PFSK-1 (cell line): ENCODE data around the gene APLP1.

Experiments
- FOXP2 ChIP-seq: optimal IDR thresholded peaks from 2 replicates; pipeline ENCODE3; 2011; ENCODE audit warnings: borderline replicate concordance, control low read depth, inconsistent platforms; ENCODE audit not compliant: insufficient read depth; ENCODE audit errors: extremely low read length, extremely low read depth
- POLR2AphosphoS5 ChIP-seq: IDR thresholded peaks from 2 replicates; pipeline ENCODE4 v1.6.1; 2012; ENCODE audit warnings: low read depth, mild to moderate bottlenecking, control low read depth, low read length, moderate library complexity
- SIN3A ChIP-seq: IDR thresholded peaks from 2 replicates; pipeline ENCODE4 v1.6.1; 2012; ENCODE audit warnings: mild to moderate bottlenecking, low read length, moderate library complexity, borderline replicate concordance; ENCODE audit not compliant: insufficient read depth
- TAF1 ChIP-seq: IDR thresholded peaks from 2 replicates; pipeline ENCODE4 v1.6.1; 2012; ENCODE audit warnings: low read length, control low read depth, borderline replicate concordance; ENCODE audit not compliant: insufficient read depth
- TF ChIP-seq, protein P1 (sequence below), 2 experiments: IDR thresholded peaks; 2 replicates each; pipeline versions ENCODE4 v1.6.1 to v1.8.0; 2011 to 2012; ENCODE audit warnings: low read depth in 2 of 2, low read length in 2 of 2, control low read depth in 1 of 2, inconsistent platforms in 1 of 2, mild to moderate bottlenecking in 1 of 2, moderate library complexity in 1 of 2; ENCODE audit not compliant: insufficient read depth in 1 of 2

Gene APLP1

GRCh38 chr19:35901055-35901644 is 32.8 kb downstream of the APLP1 start:
- TF ChIP-seq, protein P1, sequence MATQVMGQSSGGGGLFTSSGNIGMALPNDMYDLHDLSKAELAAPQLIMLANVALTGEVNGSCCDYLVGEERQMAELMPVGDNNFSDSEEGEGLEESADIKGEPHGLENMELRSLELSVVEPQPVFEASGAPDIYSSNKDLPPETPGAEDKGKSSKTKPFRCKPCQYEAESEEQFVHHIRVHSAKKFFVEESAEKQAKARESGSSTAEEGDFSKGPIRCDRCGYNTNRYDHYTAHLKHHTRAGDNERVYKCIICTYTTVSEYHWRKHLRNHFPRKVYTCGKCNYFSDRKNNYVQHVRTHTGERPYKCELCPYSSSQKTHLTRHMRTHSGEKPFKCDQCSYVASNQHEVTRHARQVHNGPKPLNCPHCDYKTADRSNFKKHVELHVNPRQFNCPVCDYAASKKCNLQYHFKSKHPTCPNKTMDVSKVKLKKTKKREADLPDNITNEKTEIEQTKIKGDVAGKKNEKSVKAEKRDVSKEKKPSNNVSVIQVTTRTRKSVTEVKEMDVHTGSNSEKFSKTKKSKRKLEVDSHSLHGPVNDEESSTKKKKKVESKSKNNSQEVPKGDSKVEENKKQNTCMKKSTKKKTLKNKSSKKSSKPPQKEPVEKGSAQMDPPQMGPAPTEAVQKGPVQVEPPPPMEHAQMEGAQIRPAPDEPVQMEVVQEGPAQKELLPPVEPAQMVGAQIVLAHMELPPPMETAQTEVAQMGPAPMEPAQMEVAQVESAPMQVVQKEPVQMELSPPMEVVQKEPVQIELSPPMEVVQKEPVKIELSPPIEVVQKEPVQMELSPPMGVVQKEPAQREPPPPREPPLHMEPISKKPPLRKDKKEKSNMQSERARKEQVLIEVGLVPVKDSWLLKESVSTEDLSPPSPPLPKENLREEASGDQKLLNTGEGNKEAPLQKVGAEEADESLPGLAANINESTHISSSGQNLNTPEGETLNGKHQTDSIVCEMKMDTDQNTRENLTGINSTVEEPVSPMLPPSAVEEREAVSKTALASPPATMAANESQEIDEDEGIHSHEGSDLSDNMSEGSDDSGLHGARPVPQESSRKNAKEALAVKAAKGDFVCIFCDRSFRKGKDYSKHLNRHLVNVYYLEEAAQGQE (IDR thresholded peaks at IDR 0.05; ENCODE audit: insufficient read depth in 1 of 2, low read depth in 2 of 2, low read length in 2 of 2), result no peak
- TF ChIP-seq POLR2AphosphoS5 (no peak), TAF1 (no peak), FOXP2 (no peak), SIN3A (no peak)

DNA sequence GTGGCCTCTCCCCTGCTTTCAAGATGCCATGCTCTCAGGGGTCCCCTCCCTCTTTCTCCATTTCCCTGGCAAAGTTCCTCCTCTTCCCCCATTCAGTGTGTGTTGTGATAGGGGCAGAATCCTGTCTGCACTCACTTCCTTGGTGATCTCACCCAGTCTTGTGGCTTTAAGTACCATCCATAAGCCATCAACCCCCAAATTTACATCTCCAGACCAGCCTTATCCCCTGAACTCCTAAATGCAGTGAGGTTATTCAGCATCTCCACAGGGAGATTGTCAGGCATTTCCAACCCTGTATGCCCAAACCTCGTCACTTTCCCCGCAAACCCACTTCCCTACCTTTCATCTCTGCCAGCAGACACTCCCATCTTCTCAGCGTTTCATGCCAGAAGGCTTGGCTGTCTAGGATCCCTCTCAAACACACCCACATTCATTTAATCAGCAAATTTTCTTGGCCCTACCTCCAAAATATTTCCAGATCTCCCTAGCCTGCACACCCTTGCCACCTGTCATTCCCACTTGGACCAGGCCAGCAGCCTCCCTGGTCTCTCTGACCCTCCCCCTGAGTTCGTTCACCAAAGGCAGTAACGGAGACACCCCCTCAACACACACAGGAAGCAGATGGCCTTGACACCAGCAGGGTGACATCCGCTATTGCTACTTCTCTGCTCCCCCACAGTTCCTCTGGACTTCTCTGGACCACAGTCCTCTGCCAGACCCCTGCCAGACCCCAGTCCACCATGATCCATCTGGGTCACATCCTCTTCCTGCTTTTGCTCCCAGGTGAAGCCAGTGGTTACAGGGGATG is 33.7 kb downstream of the APLP1 start, which contains the start of gene HCST:
TSS of gene HCST (plus strand) at position 676 of the 808 bp plus-strand sequence. CDS start at position 741, 65 bp downstream.
- TF ChIP-seq TAF1 (no peak), FOXP2 (peak; percentile 10)

DNA sequence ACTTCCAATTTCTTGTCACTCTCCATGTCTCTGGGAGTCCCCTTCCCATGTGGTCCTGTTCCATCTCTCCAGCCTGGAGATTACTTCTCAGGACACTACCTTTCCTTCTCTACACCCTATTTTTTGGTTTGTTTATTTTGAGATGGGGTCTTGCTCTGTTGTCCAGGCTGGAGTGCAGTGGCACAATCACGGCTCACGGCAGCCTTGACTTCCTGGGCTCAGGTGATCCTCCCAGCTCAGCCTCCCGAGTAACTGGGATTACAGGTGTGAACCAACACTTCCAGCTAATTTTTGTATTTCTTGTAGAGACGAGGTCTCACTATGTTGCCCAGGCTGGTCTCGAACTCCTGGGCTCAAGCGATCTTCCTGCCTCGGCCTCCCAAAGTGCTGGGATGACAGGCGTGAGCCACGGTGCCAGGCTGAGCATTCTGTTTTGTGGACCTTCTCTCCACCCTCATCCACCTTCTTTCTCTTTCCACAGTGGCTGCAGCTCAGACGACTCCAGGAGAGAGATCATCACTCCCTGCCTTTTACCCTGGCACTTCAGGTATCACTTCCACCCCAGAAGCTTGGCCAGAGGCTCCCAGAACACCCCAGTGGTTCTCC is 34.6 kb downstream of the APLP1 start:
- TF ChIP-seq, protein P1 (IDR thresholded peaks at IDR 0.05; ENCODE audit: insufficient read depth in 1 of 2, low read depth in 2 of 2, low read length in 2 of 2), result no peak
- TF ChIP-seq FOXP2 (no peak), POLR2AphosphoS5 (no peak), TAF1 (no peak), SIN3A (no peak)

DNA sequence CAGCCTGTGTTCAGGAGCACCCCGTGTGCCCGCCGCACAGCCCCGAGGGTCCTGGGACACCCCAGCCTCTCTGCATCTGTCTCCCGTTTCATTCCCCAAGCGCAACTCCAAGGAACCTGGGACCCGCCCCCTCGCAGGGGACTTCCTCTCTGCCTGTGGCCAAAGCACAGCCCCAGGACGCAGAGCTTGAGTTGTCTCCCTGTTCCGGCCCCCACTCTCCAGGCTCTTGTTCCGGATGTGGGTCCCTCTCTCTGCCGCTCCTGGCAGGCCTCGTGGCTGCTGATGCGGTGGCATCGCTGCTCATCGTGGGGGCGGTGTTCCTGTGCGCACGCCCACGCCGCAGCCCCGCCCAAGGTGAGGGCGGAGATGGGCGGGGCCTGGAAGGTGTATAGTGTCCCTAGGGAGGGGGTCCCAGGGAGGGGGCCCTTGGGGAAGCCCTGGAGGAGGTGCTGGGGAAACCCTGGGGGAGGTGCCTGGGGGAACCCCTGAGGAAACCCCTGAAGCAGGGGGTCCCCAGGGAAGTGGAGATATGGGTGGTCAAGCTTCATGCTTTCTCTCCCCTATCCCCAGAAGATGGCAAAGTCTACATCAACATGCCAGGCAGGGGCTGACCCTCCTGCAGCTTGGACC is 35.3 kb downstream of the APLP1 start:
- TF ChIP-seq POLR2AphosphoS5 (no peak), TAF1 (no peak), FOXP2 (peak; percentile 62)

- TF ChIP-seq, protein P1 (IDR thresholded peaks at IDR 0.05; ENCODE audit: insufficient read depth in 1 of 2, low read depth in 2 of 2, low read length in 2 of 2), result no peak
- TF ChIP-seq POLR2AphosphoS5, result no peak
Observed at GRCh38 chr19:35904311-35905068, 36.1 kb downstream of the APLP1 start.
